Endothelial cell of umbilical vein (primary cell): ENCODE results near the gene ODAM. TPM values are rescaled to one million over a fixed set of nuclear protein-coding genes. Genes with fewer than 3 reads are reported as not detected.

Experiments used
- BruUV-seq: library from RNA; stranded (reverse); fragments of 400-500 nt; replicated peaks from 2 replicates; lab custom pipeline; 2021; lab: Mats Ljungman, UMichigan
- CTCF ChIA-PET: fragments of 300-600, 350-600 bp; sonication (Branson Sonifier 250); formaldehyde crosslinking; loops from one replicate; lab custom pipeline; 2021; ENCODE audit warnings: antibody characterized with exemption, inconsistent platforms; lab: Charles Lee
- POLR2A ChIA-PET: fragments of 300-600, 350-600 bp; sonication (Branson Sonifier 250); formaldehyde crosslinking; loops from one replicate; lab custom pipeline; 2021; ENCODE audit warnings: antibody characterized with exemption, inconsistent platforms; lab: Charles Lee
- DNase-seq: peaks from one replicate; pipeline ENCODE4 v3.0.0-alpha.2; 2011; ENCODE audit warnings: low read depth, low spot score
- FAIRE-seq: peaks from 2 replicates; lab custom pipeline; 2011; peaks lifted over from hg19 to GRCh38; lab: Jason Lieb, UNC
- H2AFZ ChIP-seq: 2 replicates; pipeline ENCODE4 v1.6.0; 2012; ENCODE audit warnings: low read depth, low read length, control low read depth, inconsistent platforms
- H3K27ac ChIP-seq: 2 replicates; pipeline ENCODE4 v1.5.1; 2011; ENCODE audit warnings: low read depth, mild to moderate bottlenecking, control low read depth, low read length, moderate library complexity; ENCODE audit not compliant: insufficient read depth
- H3K27me3 ChIP-seq, 2 experiments: 2 replicates each; pipeline versions ENCODE4 v1.6.0 to v1.6.1; 2011; ENCODE audit warnings: low read length in 2 of 2, mixed read lengths in 1 of 2; ENCODE audit not compliant: control insufficient read depth in 2 of 2, insufficient read depth in 2 of 2
- H3K36me3 ChIP-seq, 2 experiments: 2 replicates in 1 of 2; 3 replicates in 1 of 2; pipeline ENCODE4 v1.5.1; 2011; ENCODE audit warnings: low read length in 2 of 2, mild to moderate bottlenecking in 1 of 2, moderate library complexity in 1 of 2; ENCODE audit not compliant: control insufficient read depth in 2 of 2, insufficient read depth in 2 of 2; ENCODE audit errors: extremely low read depth in 1 of 2
- H3K4me1 ChIP-seq: 3 replicates; pipeline ENCODE4 v1.5.1; 2011; ENCODE audit warnings: mild to moderate bottlenecking, low read length; ENCODE audit not compliant: control insufficient read depth, insufficient read depth; ENCODE audit errors: extremely low read depth
- H3K4me2 ChIP-seq: 2 replicates; pipeline ENCODE4 v1.6.1; 2011; ENCODE audit warnings: low read length, control low read depth, mixed read lengths; ENCODE audit not compliant: insufficient read depth
- H3K4me3 ChIP-seq, 3 experiments: fragments of 200-600 bp in 1 of 3; sonication (generic), shearing (Covaris generic) in 1 of 3; replicated peaks in 1 of 3; 2 replicates each; pipeline ENCODE4 v1.5.1; 2011 to 2016; ENCODE audit warnings: control low read depth in 3 of 3, low read length in 3 of 3, mild to moderate bottlenecking in 2 of 3, inconsistent platforms in 1 of 3, low read depth in 1 of 3, moderate library complexity in 1 of 3; ENCODE audit not compliant: insufficient read depth in 1 of 3
- H3K79me2 ChIP-seq: 2 replicates; pipeline ENCODE4 v1.6.0; 2012; ENCODE audit warnings: low read length, inconsistent platforms; ENCODE audit not compliant: control insufficient read depth, insufficient read depth
- H3K9ac ChIP-seq: replicated peaks from 2 replicates; pipeline ENCODE3; 2011; ENCODE audit warnings: low read length, control low read depth; ENCODE audit not compliant: insufficient read depth; ENCODE audit errors: extremely low read depth
- H3K9me1 ChIP-seq: replicated peaks from 3 replicates; pipeline ENCODE4 v1.6.0; 2011; ENCODE audit warnings: mild to moderate bottlenecking, low read length; ENCODE audit not compliant: control insufficient read depth, insufficient read depth; ENCODE audit errors: extremely low read depth
- H3K9me3 ChIP-seq: replicated peaks from 2 replicates; pipeline ENCODE4 v1.5.1; 2012; ENCODE audit warnings: low read length, inconsistent platforms; ENCODE audit not compliant: control insufficient read depth, insufficient read depth
- H4K20me1 ChIP-seq: replicated peaks from 2 replicates; pipeline ENCODE3; 2011; ENCODE audit warnings: mild to moderate bottlenecking, low read length; ENCODE audit not compliant: control insufficient read depth, insufficient read depth; ENCODE audit errors: extremely low read depth
- EZH2 ChIP-seq: IDR thresholded peaks from 2 replicates; pipeline ENCODE4 v1.6.1; 2012; ENCODE audit warnings: borderline replicate concordance, low read depth, mild to moderate bottlenecking, moderate library complexity, low read length, inconsistent platforms; ENCODE audit not compliant: severe bottlenecking
- FOS ChIP-seq: IDR thresholded peaks from 2 replicates; pipeline ENCODE4 v1.6.1; 2011; ENCODE audit warnings: mild to moderate bottlenecking, low read length, moderate library complexity, borderline replicate concordance; ENCODE audit not compliant: insufficient read depth
- GATA2 ChIP-seq: IDR thresholded peaks from 2 replicates; pipeline ENCODE4 v1.7.0; 2011; ENCODE audit warnings: low read depth, mild to moderate bottlenecking, moderate library complexity, mixed read lengths, low read length; ENCODE audit not compliant: insufficient read length, insufficient read depth
- JUN ChIP-seq: IDR thresholded peaks from 2 replicates; pipeline ENCODE4 v1.6.1; 2011; ENCODE audit warnings: borderline replicate concordance, low read depth; ENCODE audit not compliant: insufficient read length, insufficient read depth
- MAX ChIP-seq: IDR thresholded peaks from 2 replicates; pipeline ENCODE4 v1.6.1; 2011; ENCODE audit not compliant: insufficient read depth, insufficient read length
- MYC ChIP-seq: IDR thresholded peaks from one replicate; pipeline ENCODE4 v1.6.1; 2011; ENCODE audit warnings: mild to moderate bottlenecking, low read depth, low read length
- POLR2A ChIP-seq: IDR thresholded peaks from 2 replicates; pipeline ENCODE4 v1.6.1; 2012; ENCODE audit warnings: low read depth, mild to moderate bottlenecking, control low read depth, low read length
- POLR2AphosphoS5 ChIP-seq: IDR thresholded peaks from 2 replicates; pipeline ENCODE4 v1.6.1; 2012; ENCODE audit warnings: low read depth, mild to moderate bottlenecking, control low read depth, low read length, moderate library complexity; ENCODE audit not compliant: insufficient read depth
- dilution Hi-C: fragments of 300-500 bp; cut with MboI; formaldehyde crosslinking; loops from one replicate; pipeline ENCODE4 v1.15.0; 2019; ENCODE audit warnings: low sequenced_read_pairs; ENCODE audit not compliant: extremely low pct_ligation_motif_present
- intact Hi-C: fragments of 100-400 bp; cut with micrococcal nuclease; formaldehyde crosslinking; loops from one replicate; pipeline ENCODE4 v1.10.0; 2022
- polyA plus RNA-seq, 4 experiments: library from polyadenylated mRNA; depleted of rRNA in 3 of 4; stranded (reverse) in 3 of 4; unstranded in 1 of 4; fragments of >200 nt; gene quantifications; 2 replicates each; pipeline versions ENCODE4 v1.2.1 to v1.2.3, GENCODE V29; 2011 to 2012; ENCODE audit warnings: missing spikeins in 1 of 4
- total RNA-seq: library from RNA; stranded (reverse); gene quantifications from 2 replicates; pipeline ENCODE4 v1.2.3, GENCODE V29; 2021
- TF ChIP-seq, protein P1 (sequence below), 2 donors: IDR thresholded peaks; 1 replicate in 1 of 2; 2 replicates in 1 of 2; pipeline ENCODE4 v1.5.1; 2011; ENCODE audit warnings: low read length in 2 of 2, mild to moderate bottlenecking in 2 of 2, moderate library complexity in 2 of 2, control low read depth in 1 of 2, inconsistent platforms in 1 of 2, low read depth in 1 of 2; ENCODE audit not compliant: insufficient read depth in 1 of 2; ENCODE audit errors: extremely low read depth in 1 of 2

The ODAM gene
- total and polyA plus RNA-seq, 2 donors (not counting 3 experiments of a cell fraction or from before 2014, with no cell fraction given), result not detected

DNA sequence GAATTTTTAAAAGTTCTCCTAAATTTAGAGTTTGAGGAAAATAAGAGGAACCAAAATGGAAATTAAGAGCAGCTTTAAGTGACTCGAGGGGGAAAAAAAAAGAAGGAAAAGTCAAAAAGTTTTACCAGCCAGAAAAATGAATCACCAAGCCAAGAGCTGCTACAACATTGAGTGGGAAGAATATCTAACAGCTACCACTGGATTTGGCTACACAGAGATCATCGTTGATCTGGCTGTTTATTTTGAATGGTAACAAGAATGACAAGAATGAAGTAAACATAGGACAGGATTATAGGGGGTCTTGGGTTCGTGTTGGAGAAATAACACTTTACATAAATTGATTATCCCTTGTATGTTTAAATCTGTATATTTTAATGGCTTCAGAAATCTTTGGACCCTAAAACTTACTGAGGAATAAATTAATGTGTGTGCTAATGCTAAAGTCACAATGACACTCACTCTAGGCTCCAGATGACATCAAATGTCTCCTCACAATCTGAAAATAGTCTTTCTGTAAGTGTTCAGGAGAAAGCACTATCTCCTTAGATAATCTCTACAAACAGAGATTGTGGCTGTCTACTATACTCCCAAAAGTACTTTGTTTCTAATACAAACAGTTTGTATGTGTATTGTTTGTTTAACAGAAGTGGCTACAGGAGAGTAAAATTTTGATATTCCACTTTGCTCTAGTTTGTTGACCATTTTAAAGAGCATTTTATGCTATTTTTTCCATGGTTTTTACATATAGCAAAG, 43.8 kb downstream of the ODAM start:
- Histone ChIP-seq H3K9me3 (no peaks in the 10 kb centered on the region), H3K9ac (no peak overlapping the region), H3K79me2 (no peaks in the 10 kb centered on the region), H2AFZ (no peak overlapping the region), H3K27ac (no peak overlapping the region), H3K9me1 (no peaks in the 10 kb centered on the region), H3K4me3 (no peak overlapping the region), H4K20me1 (no peaks in the 10 kb centered on the region), H3K4me2 (no peak overlapping the region), H3K4me1 (peaks cover 10% of the 10 kb centered on the region), H3K27me3 (no peaks in the 10 kb centered on the region), H3K36me3 (no peaks in the 10 kb centered on the region)
- no peak for TF ChIP-seq JUN
- no peak for TF ChIP-seq GATA2
- TF ChIP-seq, protein P1, sequence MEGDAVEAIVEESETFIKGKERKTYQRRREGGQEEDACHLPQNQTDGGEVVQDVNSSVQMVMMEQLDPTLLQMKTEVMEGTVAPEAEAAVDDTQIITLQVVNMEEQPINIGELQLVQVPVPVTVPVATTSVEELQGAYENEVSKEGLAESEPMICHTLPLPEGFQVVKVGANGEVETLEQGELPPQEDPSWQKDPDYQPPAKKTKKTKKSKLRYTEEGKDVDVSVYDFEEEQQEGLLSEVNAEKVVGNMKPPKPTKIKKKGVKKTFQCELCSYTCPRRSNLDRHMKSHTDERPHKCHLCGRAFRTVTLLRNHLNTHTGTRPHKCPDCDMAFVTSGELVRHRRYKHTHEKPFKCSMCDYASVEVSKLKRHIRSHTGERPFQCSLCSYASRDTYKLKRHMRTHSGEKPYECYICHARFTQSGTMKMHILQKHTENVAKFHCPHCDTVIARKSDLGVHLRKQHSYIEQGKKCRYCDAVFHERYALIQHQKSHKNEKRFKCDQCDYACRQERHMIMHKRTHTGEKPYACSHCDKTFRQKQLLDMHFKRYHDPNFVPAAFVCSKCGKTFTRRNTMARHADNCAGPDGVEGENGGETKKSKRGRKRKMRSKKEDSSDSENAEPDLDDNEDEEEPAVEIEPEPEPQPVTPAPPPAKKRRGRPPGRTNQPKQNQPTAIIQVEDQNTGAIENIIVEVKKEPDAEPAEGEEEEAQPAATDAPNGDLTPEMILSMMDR (IDR thresholded peaks at IDR 0.05; ENCODE audit: extremely low read depth in 1 of 2, insufficient read depth in 1 of 2, low read depth in 1 of 2, low read length in 2 of 2), result no peak
- TF ChIP-seq POLR2A, result no peak
- no peak for TF ChIP-seq MYC
- no peak for TF ChIP-seq POLR2AphosphoS5
- TF ChIP-seq MAX, result no peak
- no peak for TF ChIP-seq EZH2
- TF ChIP-seq FOS, result no peak
- CTCF ChIA-PET, result interaction anchor here (1.2 kb wide), 1 partner anchor 359 kb away, joined by 3 read pairs; no protein-coding TSS in a partner anchor
- no TSS peak for BruUV-seq
- intact Hi-C loops, result no loop called here
- DNase-seq, result no peak
- POLR2A ChIA-PET, result no interaction called here
- dilution Hi-C loops, result no loop called here
- FAIRE-seq, result no peak
